ENCODE results near the gene SMCP.

GRCh38 chr1:152869808-152870419 is 8.2 kb upstream of the SMCP start:
- TF ChIP-seq, protein P1, sequence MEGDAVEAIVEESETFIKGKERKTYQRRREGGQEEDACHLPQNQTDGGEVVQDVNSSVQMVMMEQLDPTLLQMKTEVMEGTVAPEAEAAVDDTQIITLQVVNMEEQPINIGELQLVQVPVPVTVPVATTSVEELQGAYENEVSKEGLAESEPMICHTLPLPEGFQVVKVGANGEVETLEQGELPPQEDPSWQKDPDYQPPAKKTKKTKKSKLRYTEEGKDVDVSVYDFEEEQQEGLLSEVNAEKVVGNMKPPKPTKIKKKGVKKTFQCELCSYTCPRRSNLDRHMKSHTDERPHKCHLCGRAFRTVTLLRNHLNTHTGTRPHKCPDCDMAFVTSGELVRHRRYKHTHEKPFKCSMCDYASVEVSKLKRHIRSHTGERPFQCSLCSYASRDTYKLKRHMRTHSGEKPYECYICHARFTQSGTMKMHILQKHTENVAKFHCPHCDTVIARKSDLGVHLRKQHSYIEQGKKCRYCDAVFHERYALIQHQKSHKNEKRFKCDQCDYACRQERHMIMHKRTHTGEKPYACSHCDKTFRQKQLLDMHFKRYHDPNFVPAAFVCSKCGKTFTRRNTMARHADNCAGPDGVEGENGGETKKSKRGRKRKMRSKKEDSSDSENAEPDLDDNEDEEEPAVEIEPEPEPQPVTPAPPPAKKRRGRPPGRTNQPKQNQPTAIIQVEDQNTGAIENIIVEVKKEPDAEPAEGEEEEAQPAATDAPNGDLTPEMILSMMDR (IDR thresholded peaks at IDR 0.05), result peak; percentile 91
- TF ChIP-seq EZH2 (IDR thresholded peaks at IDR 0.05; ENCODE audit: borderline replicate concordance, insufficient read depth, low read depth, low read length, poor library complexity, severe bottlenecking), result no peak
